Fibroblast of pulmonary artery (primary cell): ENCODE data around the gene EDEM1.

ENCODE experiments used
- DNase-seq: peaks from one replicate; pipeline ENCODE4 v3.0.0-alpha.2; 2010; ENCODE audit warnings: low read depth
- H3K4me3 ChIP-seq: replicated peaks from 2 replicates; pipeline ENCODE4 v1.5.1; 2011; ENCODE audit warnings: low read depth, mild to moderate bottlenecking, control low read depth, low read length, moderate library complexity
- TF ChIP-seq, protein P1 (sequence below): IDR thresholded peaks from 2 replicates; pipeline ENCODE4 v1.5.1; 2011; ENCODE audit warnings: mild to moderate bottlenecking, control low read depth, low read length, inconsistent platforms; ENCODE audit errors: missing control alignments

Gene EDEM1

DNA sequence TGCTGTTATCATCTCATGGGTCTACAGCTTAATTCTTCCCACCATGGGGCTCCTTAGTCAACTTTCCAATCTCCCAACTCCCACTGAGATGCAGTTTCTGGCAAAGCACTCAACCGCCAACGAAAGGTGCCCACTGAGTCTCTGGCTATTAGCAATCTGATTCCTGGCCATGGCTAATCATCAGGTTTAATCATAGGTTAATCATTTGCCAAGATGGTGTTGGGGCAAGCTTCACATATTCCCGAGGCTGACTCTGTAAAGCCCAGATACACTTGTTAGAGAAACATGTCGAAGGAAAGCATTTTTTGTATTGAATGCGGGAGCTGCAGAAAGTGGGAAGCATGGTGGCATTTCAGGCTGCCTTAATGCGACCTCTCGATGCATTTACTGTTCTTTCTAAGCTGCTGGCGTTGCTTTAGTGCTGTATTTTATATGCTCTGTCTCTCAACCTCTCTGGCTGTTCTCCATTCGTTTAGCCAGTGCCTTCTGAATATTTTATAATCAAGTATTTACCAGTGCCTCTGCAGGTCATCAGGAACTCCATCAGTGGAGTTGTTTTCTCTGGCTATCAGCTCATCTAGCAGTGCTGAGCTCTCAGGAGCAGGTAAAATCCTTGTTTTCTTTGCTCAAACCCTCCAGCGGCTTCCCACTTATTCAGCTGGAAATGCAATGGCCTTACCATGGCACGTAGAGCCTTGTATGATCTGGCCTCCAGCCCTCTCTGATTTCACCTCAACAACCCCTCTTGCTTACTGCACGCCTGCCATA is 67.0 kb downstream of the EDEM1 start:
- no peak for DNase-seq
- TF ChIP-seq, protein P1, sequence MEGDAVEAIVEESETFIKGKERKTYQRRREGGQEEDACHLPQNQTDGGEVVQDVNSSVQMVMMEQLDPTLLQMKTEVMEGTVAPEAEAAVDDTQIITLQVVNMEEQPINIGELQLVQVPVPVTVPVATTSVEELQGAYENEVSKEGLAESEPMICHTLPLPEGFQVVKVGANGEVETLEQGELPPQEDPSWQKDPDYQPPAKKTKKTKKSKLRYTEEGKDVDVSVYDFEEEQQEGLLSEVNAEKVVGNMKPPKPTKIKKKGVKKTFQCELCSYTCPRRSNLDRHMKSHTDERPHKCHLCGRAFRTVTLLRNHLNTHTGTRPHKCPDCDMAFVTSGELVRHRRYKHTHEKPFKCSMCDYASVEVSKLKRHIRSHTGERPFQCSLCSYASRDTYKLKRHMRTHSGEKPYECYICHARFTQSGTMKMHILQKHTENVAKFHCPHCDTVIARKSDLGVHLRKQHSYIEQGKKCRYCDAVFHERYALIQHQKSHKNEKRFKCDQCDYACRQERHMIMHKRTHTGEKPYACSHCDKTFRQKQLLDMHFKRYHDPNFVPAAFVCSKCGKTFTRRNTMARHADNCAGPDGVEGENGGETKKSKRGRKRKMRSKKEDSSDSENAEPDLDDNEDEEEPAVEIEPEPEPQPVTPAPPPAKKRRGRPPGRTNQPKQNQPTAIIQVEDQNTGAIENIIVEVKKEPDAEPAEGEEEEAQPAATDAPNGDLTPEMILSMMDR, result no peak
- H3K4me3 ChIP-seq, result no peak overlapping the region

DNA sequence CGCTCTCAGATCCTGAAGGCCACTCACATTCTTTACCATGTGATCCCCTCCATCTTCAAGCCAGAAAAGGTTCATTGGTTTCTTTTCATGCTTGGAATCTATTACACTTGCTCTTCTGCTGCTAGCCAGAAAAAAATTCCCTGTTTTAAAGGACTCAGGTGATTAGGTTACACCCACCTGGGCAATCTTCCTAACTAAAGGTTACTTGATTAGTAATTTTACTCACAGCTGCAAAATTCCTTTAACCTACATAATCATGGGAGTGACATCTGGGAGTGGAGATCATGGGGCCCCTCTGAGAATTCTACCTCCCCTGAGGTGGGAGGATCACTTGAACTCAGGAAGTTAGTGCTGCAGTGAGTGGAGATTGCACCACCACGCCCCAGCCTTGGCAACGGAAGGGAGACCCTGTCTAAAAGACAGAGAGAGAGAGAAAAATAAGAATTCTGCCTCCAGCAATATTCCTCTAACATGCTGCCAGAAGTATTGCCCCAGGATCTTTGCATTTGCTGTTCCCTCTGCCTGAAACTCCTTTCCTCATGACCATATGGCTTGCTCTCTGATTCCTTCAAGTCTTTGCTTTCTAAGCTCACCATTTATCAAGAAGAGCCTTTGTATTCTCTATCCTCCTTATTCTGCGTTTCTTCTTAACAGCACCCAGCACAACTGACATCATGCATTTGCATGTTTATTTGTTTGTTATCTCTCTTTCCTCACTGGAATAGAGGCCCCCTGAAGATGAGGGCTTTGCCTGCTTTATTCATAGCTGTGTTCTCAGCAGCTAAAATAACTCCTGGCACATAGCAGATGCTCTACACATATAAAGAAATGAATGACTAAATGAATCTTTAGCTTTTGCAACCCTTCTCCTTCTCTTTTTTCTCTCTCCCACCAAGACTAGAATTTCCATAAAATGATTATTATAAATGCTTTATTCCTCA is 68.2 kb downstream of the EDEM1 start:
- no peak for DNase-seq
- H3K4me3 ChIP-seq, result no peak overlapping the region
- TF ChIP-seq, protein P1, result no peak

DNA sequence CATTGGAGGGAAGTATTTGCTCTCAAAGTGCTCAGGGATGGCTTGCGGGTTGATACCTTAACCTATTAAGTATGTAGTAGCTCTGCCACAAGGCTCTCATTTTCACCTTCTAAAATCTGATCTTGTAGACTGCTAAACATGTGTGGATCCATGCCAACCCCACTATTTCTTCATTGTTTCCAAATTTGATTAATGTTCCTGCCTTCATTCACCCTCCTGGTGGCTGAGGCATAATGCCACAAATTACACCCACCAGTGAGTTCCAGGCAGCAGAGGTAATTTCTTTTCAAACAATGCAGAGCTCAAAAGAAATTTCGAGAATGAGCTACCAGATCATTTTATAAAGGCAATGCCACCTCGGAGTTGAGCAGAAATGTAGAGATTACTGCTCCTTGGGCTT is 71.0 kb downstream of the EDEM1 start:
- TF ChIP-seq, protein P1, result no peak
- DNase-seq, result no peak

DNA sequence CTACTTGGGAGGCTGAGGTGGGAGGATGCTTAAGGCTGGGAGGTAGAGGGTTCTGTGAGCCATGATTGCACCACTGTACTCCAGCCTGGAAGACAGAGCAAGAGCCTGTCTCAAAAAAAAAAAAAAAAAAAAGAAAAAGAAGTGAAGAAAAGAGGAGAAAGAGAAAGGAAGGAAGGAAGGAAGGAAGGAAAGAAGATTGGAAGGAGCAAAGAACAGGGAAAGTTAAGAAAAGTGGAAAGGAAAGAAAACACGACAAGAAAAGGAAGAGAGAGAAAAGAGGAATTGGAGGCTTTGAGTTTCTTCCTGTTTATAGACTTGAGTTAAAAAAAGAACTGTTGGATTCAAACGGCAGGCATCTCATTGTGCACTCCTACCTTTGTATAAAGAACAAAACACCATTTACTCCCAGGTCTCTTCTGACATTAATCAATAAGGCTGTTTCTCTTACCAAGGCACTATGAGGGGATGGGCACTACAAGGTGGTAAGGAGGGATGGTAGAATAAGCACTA is 73.5 kb downstream of the EDEM1 start:
- DNase-seq, result no peak
- H3K4me3 ChIP-seq, result no peak overlapping the region
- TF ChIP-seq, protein P1, result no peak

More for the DNA sequence above, 71.0 kb downstream of the EDEM1 start:
- H3K4me3 ChIP-seq, result no peak overlapping the region

DNA sequence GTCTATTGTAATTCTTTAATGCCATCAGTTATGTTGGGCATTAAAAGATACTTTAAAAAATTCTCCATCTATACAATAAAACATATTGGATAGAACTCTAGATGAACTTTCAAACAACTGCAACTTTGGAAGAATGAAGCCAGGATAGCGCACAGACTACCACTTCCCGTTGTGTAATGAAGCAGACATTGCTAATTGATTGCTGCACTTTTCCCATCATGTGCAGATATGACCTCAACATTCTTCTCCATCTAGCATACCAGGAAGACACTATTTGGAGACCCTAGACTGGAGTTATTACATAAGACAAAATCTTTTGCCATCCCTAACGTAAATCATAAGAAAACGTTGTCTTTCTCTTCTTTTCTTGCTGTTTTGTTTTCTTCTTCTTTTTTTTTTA is 75.0 kb downstream of the EDEM1 start:
- TF ChIP-seq, protein P1, result no peak
- no peak for DNase-seq
- H3K4me3 ChIP-seq, result no peak overlapping the region

DNA sequence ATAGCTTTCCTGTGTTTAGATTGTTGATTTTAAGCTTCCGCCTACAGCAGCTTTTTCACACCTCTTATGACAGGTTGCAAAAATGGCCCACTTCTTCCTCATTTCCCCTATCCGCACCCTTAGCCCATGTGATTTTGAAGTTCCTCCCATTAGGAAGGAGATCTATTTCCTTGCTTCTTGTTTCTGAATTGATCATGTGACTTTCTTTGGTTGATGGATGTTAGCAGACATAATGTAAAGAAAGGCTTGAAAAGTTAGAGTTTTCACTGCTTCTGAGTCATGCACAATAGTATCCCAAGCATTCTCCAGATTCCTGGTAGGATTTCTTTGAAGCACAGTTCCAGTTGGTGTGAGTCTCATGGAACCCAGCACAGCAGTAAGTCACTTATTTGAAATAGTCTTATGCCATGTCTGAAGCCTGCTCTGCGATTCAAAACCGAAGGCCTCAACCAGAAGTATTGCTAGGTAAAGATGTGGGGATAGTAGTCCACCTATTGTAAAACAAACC is 76.6 kb downstream of the EDEM1 start:
- H3K4me3 ChIP-seq, result no peak overlapping the region
- DNase-seq, result no peak
- TF ChIP-seq, protein P1, result no peak
